AG09319 (cell line): ENCODE measurements around the gene ZNF292.

Experiments used
- DNase-seq: peaks from one replicate; pipeline ENCODE4 v3.0.0-alpha.2; 2010; ENCODE audit warnings: low read depth; ENCODE audit errors: extremely low read depth
- CTCF ChIP-seq: IDR thresholded peaks from 2 replicates; pipeline ENCODE4 v1.5.1; 2011; ENCODE audit warnings: low read depth, mild to moderate bottlenecking, inconsistent platforms, low read length, moderate library complexity

ZNF292 gene

GRCh38 chr6:87214831-87215230 is 59.5 kb downstream of the ZNF292 start:
- no peak for DNase-seq
- TF ChIP-seq CTCF = no peak

- no peak for DNase-seq
- TF ChIP-seq CTCF = no peak
Observed at GRCh38 chr6:87220997-87221396, 65.6 kb downstream of the ZNF292 start.

GRCh38 chr6:87222676-87223075 is 67.3 kb downstream of the ZNF292 start:
- no peak for DNase-seq
- no peak for TF ChIP-seq CTCF

GRCh38 chr6:87224971-87225370 is 69.6 kb downstream of the ZNF292 start:
- TF ChIP-seq CTCF = no peak
- DNase-seq = no peak

- DNase-seq = no peak
- no peak for TF ChIP-seq CTCF
Observed at GRCh38 chr6:87225511-87225910, 70.1 kb downstream of the ZNF292 start.

- no peak for DNase-seq
- TF ChIP-seq CTCF = no peak
Observed at GRCh38 chr6:87225937-87226336, 70.6 kb downstream of the ZNF292 start.

GRCh38 chr6:87230801-87231200 is 75.4 kb downstream of the ZNF292 start:
- no peak for TF ChIP-seq CTCF
- DNase-seq = no peak
